Measurements from ENCODE around the gene PRSS36. TPM values are rescaled to one million over a fixed set of nuclear protein-coding genes. Genes with fewer than 3 reads are reported as not detected.
A peak's percentile ranks its signal among the peaks of the same experiment; 100 is the strongest.

PRSS36 gene
- total RNA-seq, 1 experiment from 2014 or later: 1.6 TPM

DNA sequence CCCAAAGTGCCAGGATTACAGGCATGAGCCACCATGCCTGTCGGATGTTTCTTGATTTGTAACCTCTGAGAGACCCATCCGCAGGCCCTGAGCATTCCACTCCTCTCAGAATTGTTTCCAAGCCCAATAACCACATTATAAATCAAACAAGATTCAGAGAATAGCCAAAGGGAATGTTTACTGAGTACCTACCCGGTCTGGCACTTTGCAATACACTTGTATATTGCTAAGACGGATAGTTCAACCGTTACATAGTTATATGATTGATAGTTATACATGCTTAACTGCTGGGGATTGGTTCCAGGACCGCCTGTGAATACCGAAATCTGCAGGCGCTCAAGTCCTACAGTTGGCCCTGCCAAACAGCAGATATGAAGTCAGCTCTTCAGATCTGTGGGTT lies 35.4 kb downstream of the PRSS36 start:
- ChIA-PET CTCF (no interaction called here), POLR2A (no interaction called here)
- TF ChIP-seq, protein P1, sequence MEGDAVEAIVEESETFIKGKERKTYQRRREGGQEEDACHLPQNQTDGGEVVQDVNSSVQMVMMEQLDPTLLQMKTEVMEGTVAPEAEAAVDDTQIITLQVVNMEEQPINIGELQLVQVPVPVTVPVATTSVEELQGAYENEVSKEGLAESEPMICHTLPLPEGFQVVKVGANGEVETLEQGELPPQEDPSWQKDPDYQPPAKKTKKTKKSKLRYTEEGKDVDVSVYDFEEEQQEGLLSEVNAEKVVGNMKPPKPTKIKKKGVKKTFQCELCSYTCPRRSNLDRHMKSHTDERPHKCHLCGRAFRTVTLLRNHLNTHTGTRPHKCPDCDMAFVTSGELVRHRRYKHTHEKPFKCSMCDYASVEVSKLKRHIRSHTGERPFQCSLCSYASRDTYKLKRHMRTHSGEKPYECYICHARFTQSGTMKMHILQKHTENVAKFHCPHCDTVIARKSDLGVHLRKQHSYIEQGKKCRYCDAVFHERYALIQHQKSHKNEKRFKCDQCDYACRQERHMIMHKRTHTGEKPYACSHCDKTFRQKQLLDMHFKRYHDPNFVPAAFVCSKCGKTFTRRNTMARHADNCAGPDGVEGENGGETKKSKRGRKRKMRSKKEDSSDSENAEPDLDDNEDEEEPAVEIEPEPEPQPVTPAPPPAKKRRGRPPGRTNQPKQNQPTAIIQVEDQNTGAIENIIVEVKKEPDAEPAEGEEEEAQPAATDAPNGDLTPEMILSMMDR (IDR thresholded peaks at IDR 0.05; ENCODE audit: insufficient read depth in 1 of 2, low read depth in 1 of 2, low read length in 1 of 2, severe bottlenecking in 1 of 2, unreplicated experiment in 1 of 2): no peak
- no TSS peak for BruUV-seq (replicated peaks)
- H3K4me3 ChIP-seq (ENCODE audit: low read depth, low read length): no peak overlapping the region
- no peaks in the 10 kb centered on the region for H3K9me3 Mint-ChIP-seq (ENCODE audit: unreplicated experiment)
- no peaks in the 10 kb centered on the region for H3K27me3 Mint-ChIP-seq (ENCODE audit: insufficient read depth, unreplicated experiment)
- no peaks in the 10 kb centered on the region for H3K9me3 ChIP-seq
- peaks cover 2% of the 10 kb centered on the region; the same call in 1 of the 2 replicates for H3K36me3 ChIP-seq (ENCODE audit: control insufficient read depth, insufficient read depth, low read length)
- no peaks in the 10 kb centered on the region for H3K27me3 ChIP-seq (replicated peaks; ENCODE audit: control insufficient read depth, insufficient read depth, low read length)
- intact Hi-C loops (cut with micrococcal nuclease; ENCODE audit: unreplicated experiment): no loop called here
- H3K27ac Mint-ChIP-seq (ENCODE audit: unreplicated experiment): no peak overlapping the region
- no peak overlapping the region for H3K4me3 Mint-ChIP-seq (ENCODE audit: unreplicated experiment)
- H3K36me3 Mint-ChIP-seq (ENCODE audit: insufficient read depth, unreplicated experiment): peaks cover 38% of the 10 kb centered on the region
- H3K4me1 ChIP-seq: peaks cover 16% of the 10 kb centered on the region
- DNase-seq: no peak
- peaks cover 20% of the 10 kb centered on the region for H3K4me1 Mint-ChIP-seq (ENCODE audit: low read depth, unreplicated experiment)

DNA sequence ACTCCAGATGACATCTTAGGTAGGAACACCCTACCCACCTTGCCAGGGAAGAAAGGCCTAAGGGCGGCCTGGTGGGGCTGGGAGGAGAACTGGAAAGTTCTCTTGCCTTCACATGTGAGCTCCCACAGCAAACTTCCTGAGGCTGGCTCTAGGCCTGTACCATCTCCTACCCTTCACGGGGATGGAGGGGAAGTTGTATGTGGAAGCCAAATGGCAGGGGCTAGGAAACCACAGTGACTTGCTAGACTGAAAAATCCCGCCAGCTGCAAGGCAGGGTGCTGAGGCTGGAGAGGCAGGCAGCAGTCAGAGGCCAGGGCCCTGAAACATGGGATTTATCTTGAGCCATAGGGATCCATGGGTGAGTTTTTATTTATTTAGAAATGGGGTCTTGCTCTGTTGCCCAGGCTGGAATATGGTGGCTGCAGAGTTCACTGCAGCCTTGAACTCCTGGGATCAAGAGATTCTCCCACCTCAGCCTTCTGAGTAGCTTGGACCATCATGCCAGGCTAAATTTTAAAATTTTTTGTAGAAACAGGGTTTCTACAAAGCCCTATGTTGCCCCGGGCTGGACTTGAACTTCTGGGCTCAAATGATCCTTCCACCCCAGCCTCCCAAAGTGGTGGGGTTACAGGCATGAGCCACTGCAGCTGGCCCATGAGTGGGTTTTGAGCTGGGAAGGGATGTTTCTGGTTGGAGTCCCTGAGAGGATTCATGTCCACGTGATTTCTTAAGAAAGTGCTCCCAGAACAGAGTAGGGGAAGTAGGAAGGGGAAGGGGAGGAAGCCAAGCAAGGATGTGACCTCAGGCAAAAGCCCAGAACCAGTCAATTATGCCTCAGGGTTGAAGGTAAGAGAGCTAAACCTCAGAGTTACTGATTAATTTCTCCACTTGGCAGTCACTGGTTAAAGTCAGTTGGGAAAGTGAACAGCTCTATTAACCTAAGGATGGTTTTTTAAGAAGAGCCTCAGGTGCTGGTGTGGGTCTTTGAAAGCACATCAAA lies 36.4 kb downstream of the PRSS36 start:
- H3K36me3 Mint-ChIP-seq (ENCODE audit: insufficient read depth, unreplicated experiment): peaks cover 36% of the 10 kb centered on the region
- CTCF ChIA-PET: no interaction called here
- no peaks in the 10 kb centered on the region for H3K9me3 Mint-ChIP-seq (ENCODE audit: unreplicated experiment)
- no peaks in the 10 kb centered on the region for H3K9me3 ChIP-seq
- H3K27me3 Mint-ChIP-seq (ENCODE audit: insufficient read depth, unreplicated experiment): no peaks in the 10 kb centered on the region
- peaks cover 18% of the 10 kb centered on the region for H3K4me1 Mint-ChIP-seq (ENCODE audit: low read depth, unreplicated experiment)
- peak in 1 of 2 experiments; percentile 43 for DNase-seq
- no peaks in the 10 kb centered on the region for H3K36me3 ChIP-seq (ENCODE audit: control insufficient read depth, insufficient read depth, low read length)
- POLR2A ChIA-PET: no interaction called here
- intact Hi-C loops (cut with micrococcal nuclease; ENCODE audit: unreplicated experiment): no loop called here
- H3K4me1 ChIP-seq: peaks cover 16% of the 10 kb centered on the region
- BruUV-seq (replicated peaks): no TSS peak
- no peak overlapping the region for H3K4me3 ChIP-seq (ENCODE audit: low read depth, low read length)
- TF ChIP-seq, protein P1 (IDR thresholded peaks at IDR 0.05; ENCODE audit: insufficient read depth in 1 of 2, low read depth in 1 of 2, low read length in 1 of 2, severe bottlenecking in 1 of 2, unreplicated experiment in 1 of 2): no peak
- no peak overlapping the region for H3K27ac Mint-ChIP-seq (ENCODE audit: unreplicated experiment)
- H3K27me3 ChIP-seq (replicated peaks; ENCODE audit: control insufficient read depth, insufficient read depth, low read length): no peaks in the 10 kb centered on the region
- no peak overlapping the region for H3K4me3 Mint-ChIP-seq (ENCODE audit: unreplicated experiment)

DNA sequence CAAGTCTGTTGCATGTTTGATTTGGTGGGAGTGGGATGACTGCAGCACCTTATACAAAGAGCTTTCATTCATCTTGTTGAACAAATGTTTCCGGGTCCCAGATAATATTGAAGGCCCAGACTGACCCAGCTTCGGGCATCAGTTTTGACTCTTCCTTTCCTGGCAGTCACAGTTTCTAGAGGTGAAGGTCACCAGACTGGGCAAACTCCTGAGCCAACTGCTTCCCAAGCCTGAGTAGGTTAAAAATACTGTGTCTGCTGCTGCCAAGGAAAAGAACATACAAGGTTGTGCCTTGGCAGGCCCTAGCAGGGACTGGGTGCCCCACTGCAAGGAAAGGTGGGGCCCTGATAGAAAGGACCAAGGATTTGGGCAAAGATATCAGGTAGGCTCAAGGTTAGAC lies 37.2 kb downstream of the PRSS36 start:
- Mint-ChIP-seq H3K9me3 (ENCODE audit: unreplicated experiment) (no peaks in the 10 kb centered on the region), H3K27me3 (ENCODE audit: insufficient read depth, unreplicated experiment) (no peaks in the 10 kb centered on the region), H3K4me3 (ENCODE audit: unreplicated experiment) (no peak overlapping the region), H3K27ac (ENCODE audit: unreplicated experiment) (no peak overlapping the region), H3K4me1 (ENCODE audit: low read depth, unreplicated experiment) (peaks cover 12% of the 10 kb centered on the region), H3K36me3 (ENCODE audit: insufficient read depth, unreplicated experiment) (peaks cover 31% of the 10 kb centered on the region)
- Histone ChIP-seq H3K4me1 (peaks cover 16% of the 10 kb centered on the region), H3K27me3 (replicated peaks; ENCODE audit: control insufficient read depth, insufficient read depth, low read length) (no peaks in the 10 kb centered on the region), H3K4me3 (ENCODE audit: low read depth, low read length) (no peak overlapping the region), H3K9me3 (no peaks in the 10 kb centered on the region), H3K36me3 (ENCODE audit: control insufficient read depth, insufficient read depth, low read length) (no peaks in the 10 kb centered on the region)
- POLR2A ChIA-PET: no interaction called here
- intact Hi-C loops (cut with micrococcal nuclease; ENCODE audit: unreplicated experiment): no loop called here
- CTCF ChIA-PET: no interaction called here
- BruUV-seq (replicated peaks): no TSS peak
- no peak for DNase-seq
- TF ChIP-seq, protein P1 (IDR thresholded peaks at IDR 0.05; ENCODE audit: insufficient read depth in 1 of 2, low read depth in 1 of 2, low read length in 1 of 2, severe bottlenecking in 1 of 2, unreplicated experiment in 1 of 2): no peak

Measured in Caco-2 (cell line).